Measurements from ENCODE around the gene ETFA. TPM values are rescaled to one million over a fixed set of nuclear protein-coding genes. Genes with fewer than 3 reads are reported as not detected.

Gene ETFA
- total and polyA plus RNA-seq, 10 of the 15 experiments (the other 5 are each of a cell fraction or from before 2014, with no cell fraction given): 114 to 331 (median 152) TPM

DNA sequence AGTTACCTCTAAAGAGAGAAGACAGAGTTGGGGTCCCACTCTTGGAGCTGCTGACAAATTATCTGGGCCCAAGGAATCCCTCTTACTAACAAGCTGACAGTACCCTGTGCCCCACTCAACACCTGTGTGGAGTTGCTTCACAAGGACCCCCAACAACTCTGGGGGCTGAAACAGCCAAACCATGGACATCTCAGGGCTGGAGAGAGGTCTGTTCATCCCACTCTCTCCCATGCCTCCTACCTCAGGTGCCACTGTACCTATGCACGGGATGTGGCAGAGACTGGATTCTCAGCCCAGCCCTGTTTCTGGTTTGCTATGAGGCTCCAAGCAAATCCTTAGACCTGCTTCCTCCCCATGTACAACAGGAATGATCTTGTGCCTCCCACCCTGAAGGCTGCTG, 101.7 kb downstream of the ETFA start:
- no peaks in the 10 kb centered on the region for H4K20me1 ChIP-seq (ENCODE audit: control insufficient read depth, insufficient read depth)
- ChIA-PET RAD21 (ENCODE audit: unreplicated experiment) (no interaction called here), CTCF (no interaction called here), POLR2A (no interaction called here), SMC1A (ENCODE audit: uncharacterized antibody, unreplicated experiment) (no interaction called here)
- no peaks in the 10 kb centered on the region for H3K79me2 ChIP-seq (ENCODE audit: control insufficient read depth, insufficient read depth, low read length)
- no peaks in the 10 kb centered on the region for H3K9me3 ChIP-seq (replicated peaks; ENCODE audit: control insufficient read depth, insufficient read depth, low read length)
- H3K36me3 ChIP-seq (ENCODE audit: control insufficient read depth in 2 of 2, insufficient read depth in 2 of 2, low read length in 1 of 2): peaks cover 15 to 17% of the 10 kb centered on the region in 2 experiments
- WGBS (ENCODE audit: insufficient coverage, insufficient replicate concordance, low lambda C conversion rate, missing lambda C conversion rate): 100% methylated on average over 1 of the region's 1 CpG
- FAIRE-seq (no peak), DNase-seq (ENCODE audit: low read depth, low spot score) (no peak), ATAC-seq (no peak)
- no peak overlapping the region for H2AFZ ChIP-seq (ENCODE audit: control insufficient read depth, low read depth, low read length)
- H3K4me3 ChIP-seq: no peak overlapping the region
- no peaks in the 10 kb centered on the region for H3K27me3 ChIP-seq (replicated peaks in 1 of 2; ENCODE audit: control insufficient read depth in 2 of 2, insufficient read depth in 2 of 2, low read length in 1 of 2)
- TF ChIP-seq ZNF207 (IDR thresholded peaks at IDR 0.05; ENCODE audit: borderline replicate concordance): no peak
- TF ChIP-seq, protein P1, sequence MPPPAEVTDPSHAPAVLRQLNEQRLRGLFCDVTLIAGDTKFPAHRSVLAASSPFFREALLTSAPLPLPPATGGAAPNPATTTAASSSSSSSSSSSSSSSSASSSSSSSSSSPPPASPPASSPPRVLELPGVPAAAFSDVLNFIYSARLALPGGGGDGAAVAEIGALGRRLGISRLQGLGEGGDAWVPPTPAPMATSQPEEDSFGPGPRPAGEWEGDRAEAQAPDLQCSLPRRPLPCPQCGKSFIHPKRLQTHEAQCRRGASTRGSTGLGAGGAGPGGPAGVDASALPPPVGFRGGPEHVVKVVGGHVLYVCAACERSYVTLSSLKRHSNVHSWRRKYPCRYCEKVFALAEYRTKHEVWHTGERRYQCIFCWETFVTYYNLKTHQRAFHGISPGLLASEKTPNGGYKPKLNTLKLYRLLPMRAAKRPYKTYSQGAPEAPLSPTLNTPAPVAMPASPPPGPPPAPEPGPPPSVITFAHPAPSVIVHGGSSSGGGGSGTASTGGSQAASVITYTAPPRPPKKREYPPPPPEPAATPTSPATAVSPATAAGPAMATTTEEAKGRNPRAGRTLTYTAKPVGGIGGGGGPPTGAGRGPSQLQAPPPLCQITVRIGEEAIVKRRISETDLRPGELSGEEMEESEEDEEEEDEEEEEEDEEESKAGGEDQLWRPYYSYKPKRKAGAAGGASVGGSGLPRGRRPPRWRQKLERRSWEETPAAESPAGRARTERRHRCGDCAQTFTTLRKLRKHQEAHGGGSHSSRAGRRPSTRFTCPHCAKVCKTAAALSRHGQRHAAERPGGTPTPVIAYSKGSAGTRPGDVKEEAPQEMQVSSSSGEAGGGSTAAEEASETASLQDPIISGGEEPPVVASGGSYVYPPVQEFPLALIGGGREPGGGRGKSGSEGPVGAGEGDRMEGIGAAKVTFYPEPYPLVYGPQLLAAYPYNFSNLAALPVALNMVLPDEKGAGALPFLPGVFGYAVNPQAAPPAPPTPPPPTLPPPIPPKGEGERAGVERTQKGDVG (CRISPR knock-in tag; IDR thresholded peaks at IDR 0.05): no peak
- TF ChIP-seq BCL11A (IDR thresholded peaks at IDR 0.05; ENCODE audit: low read depth, low read length): no peak
- TF ChIP-seq, protein P2, sequence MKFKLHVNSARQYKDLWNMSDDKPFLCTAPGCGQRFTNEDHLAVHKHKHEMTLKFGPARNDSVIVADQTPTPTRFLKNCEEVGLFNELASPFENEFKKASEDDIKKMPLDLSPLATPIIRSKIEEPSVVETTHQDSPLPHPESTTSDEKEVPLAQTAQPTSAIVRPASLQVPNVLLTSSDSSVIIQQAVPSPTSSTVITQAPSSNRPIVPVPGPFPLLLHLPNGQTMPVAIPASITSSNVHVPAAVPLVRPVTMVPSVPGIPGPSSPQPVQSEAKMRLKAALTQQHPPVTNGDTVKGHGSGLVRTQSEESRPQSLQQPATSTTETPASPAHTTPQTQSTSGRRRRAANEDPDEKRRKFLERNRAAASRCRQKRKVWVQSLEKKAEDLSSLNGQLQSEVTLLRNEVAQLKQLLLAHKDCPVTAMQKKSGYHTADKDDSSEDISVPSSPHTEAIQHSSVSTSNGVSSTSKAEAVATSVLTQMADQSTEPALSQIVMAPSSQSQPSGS (IDR thresholded peaks at IDR 0.05; ENCODE audit: low read length): no peak
- TF ChIP-seq ESRRA (IDR thresholded peaks at IDR 0.05; ENCODE audit: low read length): no peak
- TF ChIP-seq ZNF622 (IDR thresholded peaks at IDR 0.05): no peak
- TF ChIP-seq, protein P3, sequence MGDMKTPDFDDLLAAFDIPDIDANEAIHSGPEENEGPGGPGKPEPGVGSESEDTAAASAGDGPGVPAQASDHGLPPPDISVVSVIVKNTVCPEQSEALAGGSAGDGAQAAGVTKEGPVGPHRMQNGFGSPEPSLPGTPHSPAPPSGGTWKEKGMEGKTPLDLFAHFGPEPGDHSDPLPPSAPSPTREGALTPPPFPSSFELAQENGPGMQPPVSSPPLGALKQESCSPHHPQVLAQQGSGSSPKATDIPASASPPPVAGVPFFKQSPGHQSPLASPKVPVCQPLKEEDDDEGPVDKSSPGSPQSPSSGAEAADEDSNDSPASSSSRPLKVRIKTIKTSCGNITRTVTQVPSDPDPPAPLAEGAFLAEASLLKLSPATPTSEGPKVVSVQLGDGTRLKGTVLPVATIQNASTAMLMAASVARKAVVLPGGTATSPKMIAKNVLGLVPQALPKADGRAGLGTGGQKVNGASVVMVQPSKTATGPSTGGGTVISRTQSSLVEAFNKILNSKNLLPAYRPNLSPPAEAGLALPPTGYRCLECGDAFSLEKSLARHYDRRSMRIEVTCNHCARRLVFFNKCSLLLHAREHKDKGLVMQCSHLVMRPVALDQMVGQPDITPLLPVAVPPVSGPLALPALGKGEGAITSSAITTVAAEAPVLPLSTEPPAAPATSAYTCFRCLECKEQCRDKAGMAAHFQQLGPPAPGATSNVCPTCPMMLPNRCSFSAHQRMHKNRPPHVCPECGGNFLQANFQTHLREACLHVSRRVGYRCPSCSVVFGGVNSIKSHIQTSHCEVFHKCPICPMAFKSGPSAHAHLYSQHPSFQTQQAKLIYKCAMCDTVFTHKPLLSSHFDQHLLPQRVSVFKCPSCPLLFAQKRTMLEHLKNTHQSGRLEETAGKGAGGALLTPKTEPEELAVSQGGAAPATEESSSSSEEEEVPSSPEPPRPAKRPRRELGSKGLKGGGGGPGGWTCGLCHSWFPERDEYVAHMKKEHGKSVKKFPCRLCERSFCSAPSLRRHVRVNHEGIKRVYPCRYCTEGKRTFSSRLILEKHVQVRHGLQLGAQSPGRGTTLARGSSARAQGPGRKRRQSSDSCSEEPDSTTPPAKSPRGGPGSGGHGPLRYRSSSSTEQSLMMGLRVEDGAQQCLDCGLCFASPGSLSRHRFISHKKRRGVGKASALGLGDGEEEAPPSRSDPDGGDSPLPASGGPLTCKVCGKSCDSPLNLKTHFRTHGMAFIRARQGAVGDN (IDR thresholded peaks at IDR 0.05): no peak
- TF ChIP-seq BHLHE40 (IDR thresholded peaks at IDR 0.05; ENCODE audit: borderline replicate concordance in 1 of 2, low read depth in 2 of 2, low read length in 1 of 2): no peak
- TF ChIP-seq NBN (IDR thresholded peaks at IDR 0.05): no peak
- no peak for TF ChIP-seq ZSCAN29 (IDR thresholded peaks at IDR 0.05)
- TF ChIP-seq SIN3A (IDR thresholded peaks at IDR 0.05; ENCODE audit: low read depth, low read length): no peak
- TF ChIP-seq, protein P4, sequence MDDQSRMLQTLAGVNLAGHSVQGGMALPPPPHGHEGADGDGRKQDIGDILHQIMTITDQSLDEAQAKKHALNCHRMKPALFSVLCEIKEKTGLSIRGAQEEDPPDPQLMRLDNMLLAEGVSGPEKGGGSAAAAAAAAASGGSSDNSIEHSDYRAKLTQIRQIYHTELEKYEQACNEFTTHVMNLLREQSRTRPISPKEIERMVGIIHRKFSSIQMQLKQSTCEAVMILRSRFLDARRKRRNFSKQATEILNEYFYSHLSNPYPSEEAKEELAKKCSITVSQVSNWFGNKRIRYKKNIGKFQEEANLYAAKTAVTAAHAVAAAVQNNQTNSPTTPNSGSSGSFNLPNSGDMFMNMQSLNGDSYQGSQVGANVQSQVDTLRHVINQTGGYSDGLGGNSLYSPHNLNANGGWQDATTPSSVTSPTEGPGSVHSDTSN (IDR thresholded peaks at IDR 0.05; ENCODE audit: insufficient replicate concordance, low read depth, low read length): no peak
- no peak overlapping the region for H3K27ac ChIP-seq (ENCODE audit: control insufficient read depth, insufficient read depth)
- H3K4me1 ChIP-seq (ENCODE audit: control insufficient read depth, insufficient read depth, low read length): no peaks in the 10 kb centered on the region
- intact Hi-C loops (cut with micrococcal nuclease; ENCODE audit: unreplicated experiment) (no loop called here), in situ Hi-C loops (cut with MboI) (no loop called here)
- no peak overlapping the region for H3K9ac ChIP-seq (ENCODE audit: control insufficient read depth, insufficient read depth, low read length)
- no peak overlapping the region for H3K4me2 ChIP-seq (ENCODE audit: control insufficient read depth, insufficient read depth)
- BruUV-seq (replicated peaks): no TSS peak

Data from GM12878 (cell line).